Right lobe of liver (tissue), 4 donors: Measurements from ENCODE around the gene NCKAP5.

Experiments
- POLR2A ChIP-seq: fragments of 450-650 bp; IDR thresholded peaks from one replicate; pipeline ENCODE4 v1.6.1; 2017; ENCODE audit warnings: antibody characterized with exemption, mild to moderate bottlenecking
- TF ChIP-seq, protein P1 (sequence below), 4 donors: fragments of 200-600 bp in 3 of 4; fragments of 450-650 bp in 1 of 4; IDR thresholded peaks; one replicate each; pipeline versions ENCODE4 v1.5.1 to v1.8.0; 2016 to 2022; ENCODE audit warnings: antibody characterized with exemption in 4 of 4, mild to moderate bottlenecking in 2 of 4
- donor health status: DM: no; HTN: no; CAD: no.
- donor health status: DM: no; HTN: no; CAD: no.
- donor health status: DM: no; HTN: yes; CAD: no.

DNA sequence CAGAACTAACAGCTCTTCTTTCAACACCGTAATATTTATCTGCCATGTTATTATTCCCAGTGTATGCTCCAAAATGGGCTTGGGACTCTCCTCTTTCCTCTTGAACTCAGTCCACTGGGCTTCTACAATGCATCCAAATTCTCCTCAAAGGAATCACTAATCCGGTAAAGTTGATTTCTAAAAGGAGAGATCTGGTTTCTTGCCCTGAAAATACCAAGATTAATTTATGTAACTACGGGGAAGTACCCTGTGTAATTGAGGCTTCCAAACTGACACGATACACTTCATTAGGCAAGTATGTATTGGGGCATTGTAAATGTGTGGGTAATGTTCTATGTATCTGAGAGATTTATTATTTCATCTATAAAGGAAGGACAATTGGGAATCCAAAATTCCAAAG lies 5.7 kb downstream of the NCKAP5 start:
- TF ChIP-seq, protein P1, sequence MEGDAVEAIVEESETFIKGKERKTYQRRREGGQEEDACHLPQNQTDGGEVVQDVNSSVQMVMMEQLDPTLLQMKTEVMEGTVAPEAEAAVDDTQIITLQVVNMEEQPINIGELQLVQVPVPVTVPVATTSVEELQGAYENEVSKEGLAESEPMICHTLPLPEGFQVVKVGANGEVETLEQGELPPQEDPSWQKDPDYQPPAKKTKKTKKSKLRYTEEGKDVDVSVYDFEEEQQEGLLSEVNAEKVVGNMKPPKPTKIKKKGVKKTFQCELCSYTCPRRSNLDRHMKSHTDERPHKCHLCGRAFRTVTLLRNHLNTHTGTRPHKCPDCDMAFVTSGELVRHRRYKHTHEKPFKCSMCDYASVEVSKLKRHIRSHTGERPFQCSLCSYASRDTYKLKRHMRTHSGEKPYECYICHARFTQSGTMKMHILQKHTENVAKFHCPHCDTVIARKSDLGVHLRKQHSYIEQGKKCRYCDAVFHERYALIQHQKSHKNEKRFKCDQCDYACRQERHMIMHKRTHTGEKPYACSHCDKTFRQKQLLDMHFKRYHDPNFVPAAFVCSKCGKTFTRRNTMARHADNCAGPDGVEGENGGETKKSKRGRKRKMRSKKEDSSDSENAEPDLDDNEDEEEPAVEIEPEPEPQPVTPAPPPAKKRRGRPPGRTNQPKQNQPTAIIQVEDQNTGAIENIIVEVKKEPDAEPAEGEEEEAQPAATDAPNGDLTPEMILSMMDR (IDR thresholded peaks at IDR 0.05) = no peak
- no peak for TF ChIP-seq POLR2A
